Mesothelial cell of epicardium (in vitro differentiated cells): ENCODE data around the gene BATF2. TPM values are rescaled to one million over a fixed set of nuclear protein-coding genes. Genes with fewer than 3 reads are reported as not detected.

Experiments used
- DNase-seq, 2 experiments: peaks; one replicate each; pipeline ENCODE4 v3.0.0; 2021; ENCODE audit warnings: low spot score in 2 of 2; ENCODE audit not compliant: unreplicated experiment in 2 of 2
- H3K27ac Mint-ChIP-seq: 2 replicates; pipeline ENCODE4 v1.8.0; 2021; ENCODE audit warnings: mixed read lengths
- H3K27me3 Mint-ChIP-seq: 2 replicates; pipeline ENCODE4 v1.8.0; 2021; ENCODE audit warnings: low read depth, mixed read lengths
- H3K36me3 Mint-ChIP-seq: 2 replicates; pipeline ENCODE4 v1.8.0; 2021; ENCODE audit warnings: mixed read lengths
- H3K4me1 Mint-ChIP-seq: 2 replicates; pipeline ENCODE4 v1.8.0; 2021; ENCODE audit warnings: mixed read lengths
- H3K4me3 Mint-ChIP-seq: 2 replicates; pipeline ENCODE4 v1.8.0; 2021; ENCODE audit warnings: mild to moderate bottlenecking, moderate library complexity, mixed read lengths
- H3K9me3 Mint-ChIP-seq: 2 replicates; pipeline ENCODE4 v1.8.0; 2021; ENCODE audit warnings: mixed read lengths
- microRNA-seq: library from miRNA; unstranded; fragments of <30 nt; microRNA quantifications from one replicate; pipeline ENCODE4 v1.2.0, GENCODE V29; 2021; ENCODE audit warnings: inconsistent platforms, mixed read lengths
- total RNA-seq: library from RNA; stranded (reverse); gene quantifications from 3 replicates; pipeline ENCODE4 v1.2.1, GENCODE V29; 2021
- TF ChIP-seq, protein P1 (sequence below): fragments of 200-600 bp; sonication (generic); IDR thresholded peaks from one replicate; pipeline ENCODE4 v1.5.0; 2021; ENCODE audit warnings: antibody characterized with exemption; ENCODE audit not compliant: unreplicated experiment

BATF2 gene
- total RNA-seq, 1 donor from 2014 or later, result 1.7 TPM

- Mint-ChIP-seq H3K4me3 (no peak overlapping the region), H3K9me3 (no peaks in the 10 kb centered on the region), H3K27me3 (peaks cover 7% of the 10 kb centered on the region), H3K36me3 (no peaks in the 10 kb centered on the region), H3K4me1 (no peaks in the 10 kb centered on the region), H3K27ac (no peak overlapping the region)
- DNase-seq, result no peak
- TF ChIP-seq, protein P1, sequence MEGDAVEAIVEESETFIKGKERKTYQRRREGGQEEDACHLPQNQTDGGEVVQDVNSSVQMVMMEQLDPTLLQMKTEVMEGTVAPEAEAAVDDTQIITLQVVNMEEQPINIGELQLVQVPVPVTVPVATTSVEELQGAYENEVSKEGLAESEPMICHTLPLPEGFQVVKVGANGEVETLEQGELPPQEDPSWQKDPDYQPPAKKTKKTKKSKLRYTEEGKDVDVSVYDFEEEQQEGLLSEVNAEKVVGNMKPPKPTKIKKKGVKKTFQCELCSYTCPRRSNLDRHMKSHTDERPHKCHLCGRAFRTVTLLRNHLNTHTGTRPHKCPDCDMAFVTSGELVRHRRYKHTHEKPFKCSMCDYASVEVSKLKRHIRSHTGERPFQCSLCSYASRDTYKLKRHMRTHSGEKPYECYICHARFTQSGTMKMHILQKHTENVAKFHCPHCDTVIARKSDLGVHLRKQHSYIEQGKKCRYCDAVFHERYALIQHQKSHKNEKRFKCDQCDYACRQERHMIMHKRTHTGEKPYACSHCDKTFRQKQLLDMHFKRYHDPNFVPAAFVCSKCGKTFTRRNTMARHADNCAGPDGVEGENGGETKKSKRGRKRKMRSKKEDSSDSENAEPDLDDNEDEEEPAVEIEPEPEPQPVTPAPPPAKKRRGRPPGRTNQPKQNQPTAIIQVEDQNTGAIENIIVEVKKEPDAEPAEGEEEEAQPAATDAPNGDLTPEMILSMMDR, result no peak
These were observed 36.1 kb downstream of the BATF2 start for GRCh38 chr11:64960719-64961118.

- H3K4me3 Mint-ChIP-seq, result no peak overlapping the region
- H3K9me3 Mint-ChIP-seq, result no peaks in the 10 kb centered on the region
- no peak overlapping the region for H3K27ac Mint-ChIP-seq
- H3K36me3 Mint-ChIP-seq, result no peaks in the 10 kb centered on the region
- TF ChIP-seq, protein P1, result no peak
- no peaks in the 10 kb centered on the region for H3K4me1 Mint-ChIP-seq
- H3K27me3 Mint-ChIP-seq, result peaks cover 10% of the 10 kb centered on the region
- no peak for DNase-seq
These were observed 37.3 kb downstream of the BATF2 start for GRCh38 chr11:64959498-64959897.

GRCh38 chr11:64954201-64954600, 42.6 kb downstream of the BATF2 start:
- H3K9me3 Mint-ChIP-seq, result no peaks in the 10 kb centered on the region
- no peak overlapping the region for H3K4me3 Mint-ChIP-seq
- H3K27ac Mint-ChIP-seq, result no peak overlapping the region
- H3K36me3 Mint-ChIP-seq, result no peaks in the 10 kb centered on the region
- no peak for DNase-seq
- H3K4me1 Mint-ChIP-seq, result no peaks in the 10 kb centered on the region
- TF ChIP-seq, protein P1, result no peak
- H3K27me3 Mint-ChIP-seq, result peaks cover 27% of the 10 kb centered on the region

DNA sequence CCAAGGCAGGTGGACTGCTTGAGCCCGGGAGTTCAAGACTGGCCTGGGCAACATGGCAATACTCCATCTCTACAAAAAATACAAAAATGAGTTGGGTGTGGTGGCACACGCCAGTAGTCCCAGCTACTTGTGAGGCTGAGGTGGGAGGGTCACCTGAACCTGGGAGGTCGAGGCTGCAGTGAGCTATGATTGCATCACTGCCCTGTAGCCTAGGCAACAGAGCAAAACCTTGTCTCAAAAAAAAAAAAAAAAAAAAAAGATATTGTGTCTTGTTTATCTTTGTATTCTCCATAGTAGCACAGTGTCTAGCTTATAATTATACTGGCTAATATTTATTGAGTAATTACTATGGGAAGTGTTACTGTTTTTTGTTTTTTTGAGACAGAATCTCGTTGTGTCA, 45.2 kb downstream of the BATF2 start:
- Mint-ChIP-seq H3K27me3 (peaks cover 34% of the 10 kb centered on the region), H3K27ac (no peak overlapping the region), H3K9me3 (no peaks in the 10 kb centered on the region), H3K36me3 (no peaks in the 10 kb centered on the region), H3K4me3 (no peak overlapping the region), H3K4me1 (no peaks in the 10 kb centered on the region)
- DNase-seq, result no peak
- TF ChIP-seq, protein P1, result no peak

GRCh38 chr11:64947208-64947814, 49.5 kb downstream of the BATF2 start:
- DNase-seq, result no peak
- peaks cover 44% of the 10 kb centered on the region for H3K27me3 Mint-ChIP-seq
- no peak overlapping the region for H3K27ac Mint-ChIP-seq
- H3K9me3 Mint-ChIP-seq, result no peaks in the 10 kb centered on the region
- no peaks in the 10 kb centered on the region for H3K36me3 Mint-ChIP-seq
- TF ChIP-seq, protein P1, result no peak
- no peak overlapping the region for H3K4me3 Mint-ChIP-seq
- H3K4me1 Mint-ChIP-seq, result no peaks in the 10 kb centered on the region

Small RNA genes lying within 50 kb of the gene (microRNA-seq; reads per million reads assigned to microRNA genes)
- gene MIR6879, result 2.9 reads per million, percentile 3 among the genes with 10 or more reads in this experiment

Other genes with a start within 250 kb of the BATF2 start
- 6.4 to 7.6 TPM (median 7.1 TPM) in 3 replicates for gene PYGM, start 237.0 kb downstream of the BATF2 start, total RNA-seq
- gene SF1, start 218.4 kb downstream of the BATF2 start, total RNA-seq, result 529 to 536 TPM (median 533 TPM) in 3 replicates
- gene MAP4K2, start 193.8 kb downstream of the BATF2 start, total RNA-seq, result 23.7 to 25.8 TPM (median 25.0 TPM) in 3 replicates
- 44.5 to 45.4 TPM (median 44.9 TPM) in 3 replicates for gene MEN1, start 186.4 kb downstream of the BATF2 start, total RNA-seq
- 24.6 to 30.1 TPM (median 25.0 TPM) in 3 replicates for gene CDC42BPG, start 152.3 kb downstream of the BATF2 start, total RNA-seq
- gene EHD1, start 118.3 kb downstream of the BATF2 start, total RNA-seq, result 84.9 to 94.5 TPM (median 86.8 TPM) in 3 replicates
- 29.8 to 32.9 TPM (median 31.7 TPM) in 3 replicates for gene ATG2A, start 79.8 kb downstream of the BATF2 start, total RNA-seq
- gene PPP2R5B, start 72.3 kb downstream of the BATF2 start, total RNA-seq, result 12.3 to 14.4 TPM (median 13.5 TPM) in 3 replicates
- not detected in 3 replicates for gene GPHA2, start 61.1 kb downstream of the BATF2 start, total RNA-seq
- not detected in 3 replicates for gene MAJIN, start 24.9 kb downstream of the BATF2 start, total RNA-seq
- gene ARL2, start 17.2 kb upstream of the BATF2 start, total RNA-seq, result 79.9 to 87.3 TPM (median 84.4 TPM) in 3 replicates
- 19.2 to 21.0 TPM (median 20.8 TPM) in 3 replicates for gene SNX15, start 30.5 kb upstream of the BATF2 start, total RNA-seq
- gene SAC3D1, start 44.2 kb upstream of the BATF2 start, total RNA-seq, result 15.3 to 16.3 TPM (median 16.1 TPM) in 3 replicates
- 1.2 to 1.8 TPM (median 1.5 TPM) in 3 replicates for gene NAALADL1, start 61.6 kb upstream of the BATF2 start, total RNA-seq
- 16.4 to 17.0 TPM (median 16.5 TPM) in 3 replicates for gene CDCA5, start 87.1 kb upstream of the BATF2 start, total RNA-seq
- 43.4 to 46.2 TPM (median 45.7 TPM) in 3 replicates for gene ZFPL1, start 87.3 kb upstream of the BATF2 start, total RNA-seq
- gene VPS51, start 99.2 kb upstream of the BATF2 start, total RNA-seq, result 95.7 to 114 TPM (median 113 TPM) in 3 replicates
- gene TM7SF2, start 114.9 kb upstream of the BATF2 start, total RNA-seq, result 73.4 to 75.6 TPM (median 74.2 TPM) in 3 replicates
- 6.7 to 7.5 TPM (median 7.3 TPM) in 3 replicates for gene ZNHIT2, start 120.7 kb upstream of the BATF2 start, total RNA-seq
- gene FAU, start 125.2 kb upstream of the BATF2 start, total RNA-seq, result 710 to 765 TPM (median 760 TPM) in 3 replicates
- 41.3 to 45.3 TPM (median 43.8 TPM) in 3 replicates for gene MRPL49, start 125.3 kb upstream of the BATF2 start, total RNA-seq
- 45.4 to 52.6 TPM (median 47.8 TPM) in 3 replicates for gene SYVN1, start 137.5 kb upstream of the BATF2 start, total RNA-seq
- gene SPDYC, start 173.3 kb upstream of the BATF2 start, total RNA-seq, result not detected in 3 replicates
- gene CAPN1, start 185.0 kb upstream of the BATF2 start, total RNA-seq, result 176 to 196 TPM (median 192 TPM) in 3 replicates